Activated T-helper 1 cell treated with anti-CD3 and anti-CD28 coated beads, Interleukin-12 subunit alpha, Interleukin-12 subunit beta, Interleukin-2, Interleukin-4 antibody, amounts not matched to agents 30 ng/mL and 10 ng/mL and 1 ng/mL, durations not matched to agents 14 hours and 24 hours and 36 hours (primary cell): ENCODE measurements around the gene VEGFA. TPM values are rescaled to one million over a fixed set of nuclear protein-coding genes. Genes with fewer than 3 reads are reported as not detected.
"Not testable (repeated sequence)": the region's sequence is repeated elsewhere in the genome, so short reads cannot be mapped to it uniquely, and the experiment has no call there.

ENCODE experiments used
- DNase-seq: peaks from one replicate; pipeline ENCODE4 v3.0.0; 2021; ENCODE audit warnings: low spot score
- H3K27ac Mint-ChIP-seq: one replicate; pipeline ENCODE4 v1.8.0; 2021; ENCODE audit warnings: mild to moderate bottlenecking, mixed read lengths
- H3K27me3 Mint-ChIP-seq: one replicate; pipeline ENCODE4 v1.8.0; 2022; ENCODE audit warnings: mild to moderate bottlenecking, moderate library complexity, mixed read lengths; ENCODE audit not compliant: insufficient read depth
- H3K36me3 Mint-ChIP-seq: one replicate; pipeline ENCODE4 v1.8.0; 2021; ENCODE audit warnings: low read depth, mixed read lengths
- H3K4me1 Mint-ChIP-seq: one replicate; pipeline ENCODE4 v1.8.0; 2021; ENCODE audit warnings: low read depth, mixed read lengths
- H3K4me3 Mint-ChIP-seq: one replicate; pipeline ENCODE4 v1.8.0; 2021; ENCODE audit warnings: mild to moderate bottlenecking, moderate library complexity, mixed read lengths
- H3K9me3 Mint-ChIP-seq: one replicate; pipeline ENCODE4 v1.8.0; 2021; ENCODE audit warnings: mixed read lengths
- intact Hi-C: fragments of 100-400 bp; cut with micrococcal nuclease; formaldehyde crosslinking; loops from one replicate; pipeline ENCODE4 v1.15.1; 2024
- total RNA-seq: library from RNA; stranded (reverse); gene quantifications from 2 replicates; pipeline ENCODE4 v1.2.3, GENCODE V29; 2022

Gene VEGFA
- total RNA-seq, 1 donor from 2014 or later, result 43.2 TPM

DNA sequence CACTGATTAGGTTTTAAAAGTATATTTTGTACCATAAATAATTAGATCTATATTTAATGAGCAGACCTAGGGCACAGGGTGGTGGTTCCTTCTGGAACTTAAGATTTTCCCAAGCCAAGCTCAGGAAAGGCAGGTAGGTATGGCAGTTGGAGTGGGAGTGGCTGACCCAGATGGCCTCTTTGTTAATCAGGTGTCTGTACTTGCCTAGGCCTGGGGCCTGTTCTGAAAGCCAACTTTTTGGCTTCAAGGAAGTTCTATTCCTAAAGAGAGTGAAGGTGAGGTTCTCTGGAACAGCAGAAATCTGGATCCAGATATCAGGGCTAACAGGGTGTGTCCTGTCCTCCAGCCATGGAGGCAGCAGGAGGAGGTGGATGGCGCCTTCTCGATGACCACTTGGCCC is 44.9 kb downstream of the VEGFA start:
- Mint-ChIP-seq H3K9me3 (no peaks in the 10 kb centered on the region), H3K27ac (no peak overlapping the region), H3K27me3 (peaks cover 2% of the 10 kb centered on the region), H3K4me3 (no peak overlapping the region), H3K4me1 (peaks cover 18% of the 10 kb centered on the region), H3K36me3 (no peaks in the 10 kb centered on the region)
- no peak for DNase-seq
- intact Hi-C loops, result no loop called here

DNA sequence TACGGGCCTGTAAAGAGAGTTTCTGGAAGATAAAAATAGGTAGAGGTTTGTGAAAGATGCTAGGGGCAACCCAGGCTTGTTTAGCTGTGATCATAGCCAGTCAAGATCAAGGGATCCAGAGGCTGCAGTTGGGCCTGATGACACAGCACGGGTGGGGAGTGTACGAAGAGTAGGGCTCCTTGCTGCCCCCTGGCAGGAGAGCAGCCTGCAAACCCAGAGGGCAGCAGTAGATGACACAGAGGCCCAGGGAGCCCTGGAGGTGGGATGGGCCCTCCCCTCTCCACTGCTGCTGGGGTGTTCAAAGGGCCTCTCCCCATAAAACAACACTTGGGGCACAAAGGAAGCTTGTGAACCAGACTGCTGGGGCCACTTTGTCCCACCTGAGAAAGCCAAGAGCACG is 47.2 kb downstream of the VEGFA start:
- no peaks in the 10 kb centered on the region for H3K9me3 Mint-ChIP-seq
- intact Hi-C loops, result no loop called here
- peaks cover 10% of the 10 kb centered on the region for H3K4me1 Mint-ChIP-seq
- no peak for DNase-seq
- H3K4me3 Mint-ChIP-seq, result no peak overlapping the region
- H3K27ac Mint-ChIP-seq, result no peak overlapping the region
- H3K36me3 Mint-ChIP-seq, result no peaks in the 10 kb centered on the region
- H3K27me3 Mint-ChIP-seq, result peaks cover 5% of the 10 kb centered on the region

DNA sequence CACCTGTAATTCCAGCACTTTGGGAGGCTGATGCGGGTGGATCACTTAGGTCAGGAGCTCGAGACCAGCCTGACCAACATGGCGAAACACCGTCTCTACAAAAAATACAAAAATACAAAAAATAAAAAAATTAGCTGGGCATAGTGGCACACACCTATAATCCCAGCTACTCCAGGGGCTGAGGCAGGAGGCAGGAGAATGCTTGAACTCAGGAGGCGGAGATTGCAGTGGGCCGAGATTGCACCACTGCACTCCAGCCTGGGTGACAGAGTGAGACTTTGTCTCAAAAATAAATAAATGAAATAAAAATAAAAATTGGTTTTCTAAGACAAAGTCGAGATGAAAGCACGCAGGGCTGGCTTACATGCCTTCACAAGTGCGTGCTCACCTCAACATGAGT is 49.0 kb downstream of the VEGFA start:
- H3K27me3 Mint-ChIP-seq, DNase-seq, H3K36me3 Mint-ChIP-seq, intact Hi-C loops, H3K27ac Mint-ChIP-seq, H3K4me1 Mint-ChIP-seq, H3K4me3 Mint-ChIP-seq, H3K9me3 Mint-ChIP-seq: not testable (repeated sequence)

DNA sequence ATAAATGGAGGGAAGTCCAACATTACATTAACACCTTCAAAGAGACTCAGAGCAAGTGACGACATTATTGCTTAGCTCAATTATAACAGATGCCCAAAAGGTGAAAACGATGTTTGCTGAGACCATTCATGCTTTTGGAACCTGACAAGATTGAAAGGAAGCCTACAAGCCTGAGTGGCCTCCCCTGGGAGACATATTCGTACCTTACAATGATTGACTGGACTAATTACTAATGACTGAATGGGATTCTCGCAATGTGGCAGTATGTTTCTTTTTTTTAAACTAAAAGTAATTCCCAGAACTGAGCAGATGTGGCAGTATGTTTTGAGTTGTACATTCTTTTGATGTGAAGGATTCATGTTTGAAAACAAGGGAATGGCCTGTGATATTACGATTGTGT is 49.9 kb downstream of the VEGFA start:
- no peak overlapping the region for H3K27ac Mint-ChIP-seq
- no peak for DNase-seq
- intact Hi-C loops, result no loop called here
- H3K27me3 Mint-ChIP-seq, result peaks cover 9% of the 10 kb centered on the region
- no peaks in the 10 kb centered on the region for H3K4me1 Mint-ChIP-seq
- H3K9me3 Mint-ChIP-seq, result no peaks in the 10 kb centered on the region
- H3K4me3 Mint-ChIP-seq, result no peak overlapping the region
- H3K36me3 Mint-ChIP-seq, result no peaks in the 10 kb centered on the region

DNA sequence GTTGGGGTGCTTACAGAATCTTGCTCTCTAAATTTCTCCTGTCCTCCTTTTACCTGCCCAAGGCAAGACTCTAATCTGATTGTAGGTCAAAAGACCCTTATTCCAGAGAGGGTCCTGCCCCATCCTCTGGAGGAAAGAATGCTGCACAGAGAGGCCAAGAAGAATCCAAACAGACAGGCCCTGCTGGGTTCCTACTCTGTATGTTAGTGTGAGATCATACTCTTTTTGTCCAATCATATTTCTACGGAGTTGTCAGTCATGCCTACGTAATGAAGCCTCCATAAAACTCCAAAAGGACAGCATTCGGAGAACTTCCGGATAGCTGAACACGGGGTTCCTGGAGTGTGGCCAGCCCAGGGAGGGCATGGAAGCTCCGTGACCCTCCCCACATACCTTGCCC is 50.5 kb downstream of the VEGFA start:
- intact Hi-C loops, result no loop called here
- H3K36me3 Mint-ChIP-seq, result no peaks in the 10 kb centered on the region
- no peak overlapping the region for H3K4me3 Mint-ChIP-seq
- DNase-seq, result no peak
- H3K4me1 Mint-ChIP-seq, result no peaks in the 10 kb centered on the region
- H3K27ac Mint-ChIP-seq, result no peak overlapping the region
- no peaks in the 10 kb centered on the region for H3K9me3 Mint-ChIP-seq
- peaks cover 9% of the 10 kb centered on the region for H3K27me3 Mint-ChIP-seq

DNA sequence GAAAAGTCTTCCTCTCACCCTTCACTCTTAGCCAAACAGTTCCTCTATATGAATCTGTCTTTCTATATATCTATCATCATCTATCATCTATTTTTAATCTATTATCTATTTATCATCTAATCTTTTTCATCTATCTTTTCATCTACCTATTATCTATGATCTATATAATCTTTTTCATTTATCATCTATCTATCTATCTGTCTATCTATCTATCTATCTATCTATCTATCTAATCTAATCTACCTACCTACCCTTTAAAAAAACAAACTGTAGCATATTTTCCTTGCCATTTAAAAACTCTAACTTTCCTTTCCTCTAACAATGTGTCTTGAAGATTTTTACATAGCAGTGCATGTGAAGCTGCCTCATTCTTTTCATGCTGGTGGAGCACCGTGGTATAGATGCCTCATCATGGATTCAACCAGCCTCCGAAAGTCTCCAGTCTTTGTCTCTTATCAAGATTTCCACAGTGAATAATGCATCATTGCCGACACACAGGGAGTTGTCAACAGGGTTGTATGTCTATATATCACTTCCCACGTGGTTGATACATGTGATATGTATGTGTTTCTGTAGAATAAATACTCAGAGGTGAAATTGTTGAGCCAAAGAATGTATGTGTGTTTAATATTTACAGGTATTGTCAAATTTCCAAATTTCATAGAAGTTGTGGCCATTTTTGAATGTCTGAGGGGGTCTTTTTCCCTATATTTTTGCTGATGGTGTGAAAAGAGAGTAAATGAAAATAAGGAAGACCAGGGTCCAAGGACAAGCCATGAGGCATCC is 51.3 kb downstream of the VEGFA start:
- no peak for DNase-seq
- Mint-ChIP-seq H3K4me1 (no peaks in the 10 kb centered on the region), H3K27ac (no peak overlapping the region), H3K27me3 (peaks cover 9% of the 10 kb centered on the region), H3K9me3 (no peaks in the 10 kb centered on the region), H3K4me3 (no peak overlapping the region), H3K36me3 (no peaks in the 10 kb centered on the region)
- intact Hi-C loops, result no loop called here

DNA sequence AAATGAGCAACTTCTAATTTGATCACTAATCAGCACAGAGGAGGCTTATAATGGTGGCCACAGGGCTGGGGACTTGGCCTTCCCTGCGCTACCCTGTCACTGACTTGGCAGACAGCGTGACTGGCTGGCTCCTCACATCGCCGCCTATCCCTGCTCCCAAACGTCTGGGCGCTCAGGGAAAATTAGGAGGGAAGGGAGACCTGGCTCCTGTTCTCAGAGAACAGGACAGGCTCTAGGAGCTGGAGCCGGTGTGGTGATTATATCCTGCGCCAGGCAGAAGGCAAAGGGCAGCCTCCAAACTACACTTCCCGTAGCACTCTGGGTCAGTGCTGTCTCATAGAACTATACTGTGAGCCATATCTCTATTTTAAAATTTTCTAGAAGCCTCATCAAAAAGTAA is 53.4 kb downstream of the VEGFA start:
- Mint-ChIP-seq H3K27me3 (peaks cover 11% of the 10 kb centered on the region), H3K4me1 (no peaks in the 10 kb centered on the region), H3K4me3 (no peak overlapping the region), H3K9me3 (no peaks in the 10 kb centered on the region), H3K27ac (no peak overlapping the region), H3K36me3 (no peaks in the 10 kb centered on the region)
- no peak for DNase-seq
- intact Hi-C loops, result no loop called here

DNA sequence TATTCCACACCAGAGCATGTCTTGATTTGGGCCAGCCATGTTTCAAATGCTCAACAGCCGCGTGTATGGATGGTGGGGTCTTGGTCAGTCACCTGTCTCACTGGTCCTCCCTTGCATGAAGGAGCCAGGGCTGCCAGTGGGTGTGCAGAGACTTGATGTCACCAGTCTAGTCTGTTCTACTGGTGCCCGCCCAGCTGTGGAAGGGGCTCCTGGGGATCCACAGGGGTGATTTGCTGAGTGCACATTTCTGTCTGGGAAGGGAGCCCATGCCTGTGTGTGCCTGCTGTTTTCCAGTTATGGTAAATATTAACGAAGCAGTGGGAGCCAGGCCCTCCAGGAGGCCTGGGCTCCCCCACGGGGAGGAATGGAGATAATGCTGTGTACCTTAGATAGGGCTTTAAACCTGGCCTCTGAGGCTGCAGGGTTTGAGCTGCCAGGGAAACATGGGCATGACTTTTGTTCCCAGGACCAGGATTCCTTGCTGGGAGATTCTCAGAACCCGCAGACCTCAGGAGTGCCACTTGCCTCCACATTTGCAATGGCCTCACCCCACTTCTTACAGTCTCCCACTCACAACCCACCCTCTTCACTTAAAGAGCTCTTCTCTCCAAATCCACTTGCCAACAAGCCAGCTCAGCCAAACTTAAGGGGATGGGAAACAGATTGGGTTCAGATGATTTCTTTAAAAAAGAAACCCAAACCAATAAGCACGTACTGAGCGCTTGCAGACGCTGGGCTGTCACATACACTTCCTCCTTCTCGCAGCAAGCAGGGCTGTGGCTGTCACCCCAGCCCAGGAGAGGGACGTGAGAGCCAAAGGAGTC is 54.1 kb downstream of the VEGFA start:
- no peaks in the 10 kb centered on the region for H3K4me1 Mint-ChIP-seq
- H3K27me3 Mint-ChIP-seq, result peaks cover 11% of the 10 kb centered on the region
- no peak overlapping the region for H3K27ac Mint-ChIP-seq
- no peaks in the 10 kb centered on the region for H3K36me3 Mint-ChIP-seq
- intact Hi-C loops, result no loop called here
- no peaks in the 10 kb centered on the region for H3K9me3 Mint-ChIP-seq
- no peak overlapping the region for H3K4me3 Mint-ChIP-seq
- no peak for DNase-seq

DNA sequence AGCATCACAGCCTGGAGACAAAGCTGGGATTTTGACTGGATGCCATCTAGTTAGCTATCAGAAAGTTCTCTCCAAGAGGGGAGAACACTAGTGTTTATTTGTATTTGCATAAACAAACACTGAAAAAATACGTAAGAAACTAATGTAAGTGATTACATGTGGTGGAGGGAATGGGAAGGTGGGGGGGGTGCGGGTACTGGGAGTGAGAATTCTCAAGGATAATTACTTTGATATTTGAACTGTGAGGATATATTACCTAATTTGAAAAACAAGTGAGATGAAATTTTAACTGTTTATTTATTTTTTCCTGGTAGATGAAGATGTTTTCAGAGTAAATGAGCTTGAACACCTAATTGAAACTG is 54.7 kb downstream of the VEGFA start:
- H3K4me3 Mint-ChIP-seq, result no peak overlapping the region
- H3K4me1 Mint-ChIP-seq, result no peaks in the 10 kb centered on the region
- no peak overlapping the region for H3K27ac Mint-ChIP-seq
- H3K27me3 Mint-ChIP-seq, result peaks cover 9% of the 10 kb centered on the region
- H3K36me3 Mint-ChIP-seq, result no peaks in the 10 kb centered on the region
- intact Hi-C loops, result no loop called here
- no peaks in the 10 kb centered on the region for H3K9me3 Mint-ChIP-seq
- no peak for DNase-seq

DNA sequence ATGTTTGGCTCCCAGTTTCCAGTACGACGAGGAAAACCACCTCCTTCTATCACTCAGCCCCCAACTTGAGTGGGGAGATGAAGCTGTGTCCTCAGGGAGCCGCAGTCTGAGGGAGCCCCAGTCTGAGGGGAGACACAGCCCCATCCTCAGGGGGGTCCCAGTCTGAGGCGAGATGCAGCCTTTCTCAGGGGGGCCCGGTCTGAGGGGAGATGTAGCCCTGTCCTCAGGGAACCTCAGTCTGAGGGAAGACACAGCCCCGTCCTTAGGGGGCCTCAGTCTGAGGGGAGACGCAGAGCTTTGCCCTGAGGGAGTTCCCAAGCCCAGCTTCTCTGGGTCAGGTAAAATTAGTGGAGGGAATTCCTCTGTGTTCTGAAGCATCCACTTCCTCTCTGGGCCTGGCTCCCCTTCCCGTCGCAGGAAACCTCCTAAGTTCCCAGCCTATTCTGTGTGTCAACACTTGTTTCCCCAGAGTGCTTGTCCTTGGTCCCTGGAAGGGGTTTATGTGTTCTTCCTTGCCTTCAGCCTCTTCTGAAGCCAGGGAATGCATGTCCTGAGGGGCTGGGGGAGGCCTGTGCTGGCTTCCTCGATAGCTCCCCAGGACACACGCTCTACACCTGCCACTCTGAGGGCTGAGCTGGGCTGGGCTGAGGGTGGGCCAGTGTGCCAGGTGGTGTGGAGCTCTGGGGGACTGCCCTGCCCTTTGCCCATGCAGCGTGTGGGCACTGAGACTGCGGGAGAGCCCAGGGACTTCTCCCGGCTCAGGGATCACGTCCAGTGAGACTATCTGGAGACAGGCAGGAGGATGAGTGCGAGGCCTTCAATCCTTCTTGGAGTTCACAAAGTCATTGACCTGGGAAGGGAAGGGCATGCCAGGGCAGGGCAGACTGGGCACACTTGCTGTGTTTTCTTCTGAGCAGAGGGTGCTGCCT is 55.4 kb downstream of the VEGFA start:
- Mint-ChIP-seq H3K4me3 (no peak overlapping the region), H3K4me1 (no peaks in the 10 kb centered on the region), H3K27me3 (peaks cover 13% of the 10 kb centered on the region), H3K9me3 (no peaks in the 10 kb centered on the region), H3K27ac (no peak overlapping the region), H3K36me3 (no peaks in the 10 kb centered on the region)
- intact Hi-C loops, result no loop called here
- DNase-seq, result no peak

DNA sequence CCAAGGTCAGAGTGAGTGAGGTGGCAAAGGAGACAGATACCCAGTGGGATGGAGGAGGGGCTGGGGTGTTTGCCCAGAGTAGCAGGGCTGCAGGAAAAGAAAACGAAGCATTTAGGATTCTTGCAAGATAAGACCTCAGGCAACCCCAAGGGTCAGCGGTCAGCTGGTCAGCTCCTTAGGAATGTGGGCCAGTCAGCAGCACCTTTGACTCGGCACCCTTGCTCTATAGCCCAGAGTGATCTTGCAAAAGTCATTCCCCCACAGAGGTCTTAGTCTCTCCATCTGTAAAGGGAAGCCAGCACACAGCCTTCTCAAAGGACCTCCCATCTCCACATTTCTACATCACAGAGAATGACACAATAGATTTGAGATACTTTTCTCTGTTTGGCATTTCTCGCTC is 56.7 kb downstream of the VEGFA start:
- no peak for DNase-seq
- Mint-ChIP-seq H3K9me3 (no peaks in the 10 kb centered on the region), H3K27me3 (peaks cover 10% of the 10 kb centered on the region), H3K36me3 (no peaks in the 10 kb centered on the region), H3K4me1 (no peaks in the 10 kb centered on the region), H3K27ac (no peak overlapping the region), H3K4me3 (no peak overlapping the region)
- intact Hi-C loops, result no loop called here

DNA sequence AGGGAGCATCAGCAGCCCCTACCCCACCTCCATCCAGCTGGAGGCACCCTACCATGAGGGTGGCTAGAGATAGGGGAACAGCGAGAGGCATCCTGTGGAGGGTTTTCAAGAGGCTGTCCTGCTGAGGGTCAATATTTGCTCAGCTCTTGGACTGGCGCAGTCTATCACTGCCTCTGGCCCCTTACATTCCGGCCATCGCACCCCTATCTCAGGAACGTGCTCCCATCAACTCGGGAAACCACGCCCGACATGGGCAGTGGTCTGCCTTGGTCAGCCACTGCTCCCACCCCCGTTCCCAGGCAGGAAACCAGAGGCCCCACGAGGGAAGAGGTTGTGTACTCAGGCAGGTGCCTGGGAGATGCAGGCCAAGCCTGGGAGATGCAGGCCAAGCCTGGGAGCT is 57.9 kb downstream of the VEGFA start:
- no peak for DNase-seq
- Mint-ChIP-seq H3K36me3 (no peaks in the 10 kb centered on the region), H3K27ac (no peak overlapping the region), H3K9me3 (no peaks in the 10 kb centered on the region), H3K4me1 (no peaks in the 10 kb centered on the region), H3K27me3 (peaks cover 11% of the 10 kb centered on the region), H3K4me3 (no peak overlapping the region)
- intact Hi-C loops, result no loop called here

DNA sequence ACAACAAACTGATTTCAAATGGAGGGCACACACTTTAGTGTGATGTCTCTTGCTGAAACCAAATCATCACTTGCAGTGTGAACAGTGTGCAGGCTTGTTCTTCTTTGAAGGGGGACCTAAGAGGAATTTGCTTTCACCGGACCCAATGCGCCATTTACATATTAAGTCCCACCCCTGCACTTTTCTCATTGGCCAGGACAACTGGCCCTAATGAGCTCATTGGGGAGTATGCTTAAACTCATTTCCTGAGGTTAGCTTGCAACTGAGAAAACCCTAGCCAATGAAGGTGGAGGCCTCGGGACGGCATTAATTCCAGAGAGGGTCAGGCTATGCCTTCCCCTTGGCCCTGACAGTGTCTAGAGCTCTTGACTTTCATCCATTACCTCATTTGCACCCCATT is 58.7 kb downstream of the VEGFA start:
- no peak for DNase-seq
- peaks cover 13% of the 10 kb centered on the region for H3K27me3 Mint-ChIP-seq

More for the DNA sequence above, 58.7 kb downstream of the VEGFA start:
- intact Hi-C loops, result no loop called here
- Mint-ChIP-seq H3K36me3 (no peaks in the 10 kb centered on the region), H3K4me3 (no peak overlapping the region), H3K27ac (no peak overlapping the region), H3K4me1 (no peaks in the 10 kb centered on the region), H3K9me3 (no peaks in the 10 kb centered on the region)
